NB4 (cell line): ENCODE data around the gene IQGAP3.
A peak's percentile ranks its signal among the peaks of the same experiment; 100 is the strongest.

Source experiments
- DNase-seq: peaks from one replicate; pipeline ENCODE4 v3.0.0; 2010; ENCODE audit warnings: low read depth
- H3K4me3 ChIP-seq: one replicate; pipeline ENCODE4 v1.5.1; 2011; ENCODE audit warnings: mild to moderate bottlenecking, low read depth, low read length, moderate library complexity
- MYC ChIP-seq: IDR thresholded peaks from 2 replicates; pipeline ENCODE4 v1.6.1; 2011; ENCODE audit warnings: low read depth, low read length
- POLR2A ChIP-seq: IDR thresholded peaks from 2 replicates; pipeline ENCODE4 v1.6.1; 2011; ENCODE audit warnings: mild to moderate bottlenecking; ENCODE audit not compliant: insufficient read length; ENCODE audit errors: extremely low read depth
- TF ChIP-seq, protein P1 (sequence below): IDR thresholded peaks from one replicate; pipeline ENCODE4 v1.5.1; 2012; ENCODE audit warnings: low read depth, low read length
- TF ChIP-seq, protein P2 (sequence below): IDR thresholded peaks from 2 replicates; pipeline ENCODE4 v1.6.1; 2011; ENCODE audit warnings: low read depth, low read length

The IQGAP3 gene

DNA sequence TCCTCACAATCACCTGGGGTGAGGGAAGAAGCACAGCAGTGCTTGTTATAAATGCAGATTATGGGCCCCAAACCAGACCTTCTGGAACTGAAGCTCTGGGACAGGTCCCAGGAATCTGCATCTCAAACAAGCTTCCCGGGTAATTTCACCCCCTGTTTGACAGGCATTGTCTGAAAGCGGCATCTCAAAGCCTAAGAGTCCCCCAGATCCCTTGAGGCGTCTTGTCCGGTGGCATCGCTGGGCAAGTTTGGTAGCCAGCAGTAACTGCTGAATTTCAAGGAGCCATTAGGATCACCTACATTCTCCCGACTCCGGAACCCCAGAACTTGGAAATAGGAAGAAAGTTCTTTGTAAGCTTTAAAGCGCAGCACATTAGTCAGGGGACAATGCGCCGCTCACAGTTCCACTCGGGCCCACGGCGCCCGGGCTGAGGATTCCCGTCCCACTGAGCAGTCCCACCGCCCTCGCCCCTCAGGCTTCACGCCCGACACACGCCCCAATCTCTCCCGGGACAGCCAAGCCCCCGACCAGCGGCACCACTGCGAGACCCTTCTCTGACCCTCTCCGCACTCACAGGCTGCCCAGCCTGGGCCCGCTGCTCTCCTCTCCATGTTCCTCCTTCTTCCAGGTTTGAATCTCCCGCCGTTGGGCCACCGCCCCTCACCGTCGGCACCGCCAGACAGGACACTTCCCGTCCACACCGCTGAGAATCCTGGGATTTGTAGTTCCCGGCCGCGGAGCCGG, at the start of gene IQGAP3:
Gene IQGAP3 (minus strand): TSS at position 647 of the 744 bp plus-strand sequence. CDS start 36 bp downstream, at position 611.
- peak within 1 kb of the TSS; percentile 73 for H3K4me3 ChIP-seq
- peak; percentile 78 for DNase-seq
- TF ChIP-seq POLR2A (peak; percentile 19), MYC (no peak; the same call in 1 of the 2 replicates)
- TF ChIP-seq, protein P1, sequence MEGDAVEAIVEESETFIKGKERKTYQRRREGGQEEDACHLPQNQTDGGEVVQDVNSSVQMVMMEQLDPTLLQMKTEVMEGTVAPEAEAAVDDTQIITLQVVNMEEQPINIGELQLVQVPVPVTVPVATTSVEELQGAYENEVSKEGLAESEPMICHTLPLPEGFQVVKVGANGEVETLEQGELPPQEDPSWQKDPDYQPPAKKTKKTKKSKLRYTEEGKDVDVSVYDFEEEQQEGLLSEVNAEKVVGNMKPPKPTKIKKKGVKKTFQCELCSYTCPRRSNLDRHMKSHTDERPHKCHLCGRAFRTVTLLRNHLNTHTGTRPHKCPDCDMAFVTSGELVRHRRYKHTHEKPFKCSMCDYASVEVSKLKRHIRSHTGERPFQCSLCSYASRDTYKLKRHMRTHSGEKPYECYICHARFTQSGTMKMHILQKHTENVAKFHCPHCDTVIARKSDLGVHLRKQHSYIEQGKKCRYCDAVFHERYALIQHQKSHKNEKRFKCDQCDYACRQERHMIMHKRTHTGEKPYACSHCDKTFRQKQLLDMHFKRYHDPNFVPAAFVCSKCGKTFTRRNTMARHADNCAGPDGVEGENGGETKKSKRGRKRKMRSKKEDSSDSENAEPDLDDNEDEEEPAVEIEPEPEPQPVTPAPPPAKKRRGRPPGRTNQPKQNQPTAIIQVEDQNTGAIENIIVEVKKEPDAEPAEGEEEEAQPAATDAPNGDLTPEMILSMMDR = no peak
- TF ChIP-seq, protein P2, sequence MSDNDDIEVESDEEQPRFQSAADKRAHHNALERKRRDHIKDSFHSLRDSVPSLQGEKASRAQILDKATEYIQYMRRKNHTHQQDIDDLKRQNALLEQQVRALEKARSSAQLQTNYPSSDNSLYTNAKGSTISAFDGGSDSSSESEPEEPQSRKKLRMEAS = peak; percentile 48; the same call in 1 of the 2 replicates

GRCh38 chr1:156619582-156619955, 47.2 kb upstream of the IQGAP3 start:
- TF ChIP-seq MYC (no peak), POLR2A (no peak)
- TF ChIP-seq, protein P2 = no peak
- TF ChIP-seq, protein P1 = no peak
- no peak for DNase-seq

GRCh38 chr1:156618853-156619581, 46.7 kb upstream of the IQGAP3 start, which contains the start of gene HAPLN2:
HAPLN2 (plus strand) TSS chr1:156619415; CDS start chr1:156623491, 4,076 bp downstream.
- DNase-seq = peak; percentile 35
- TF ChIP-seq, protein P1 = peak; percentile 72
- no peak for TF ChIP-seq POLR2A
- no peak within 1 kb of the TSS for H3K4me3 ChIP-seq

More at GRCh38 chr1:156619582-156619955, 47.2 kb upstream of the IQGAP3 start:
- H3K4me3 ChIP-seq = no peak overlapping the region

DNA sequence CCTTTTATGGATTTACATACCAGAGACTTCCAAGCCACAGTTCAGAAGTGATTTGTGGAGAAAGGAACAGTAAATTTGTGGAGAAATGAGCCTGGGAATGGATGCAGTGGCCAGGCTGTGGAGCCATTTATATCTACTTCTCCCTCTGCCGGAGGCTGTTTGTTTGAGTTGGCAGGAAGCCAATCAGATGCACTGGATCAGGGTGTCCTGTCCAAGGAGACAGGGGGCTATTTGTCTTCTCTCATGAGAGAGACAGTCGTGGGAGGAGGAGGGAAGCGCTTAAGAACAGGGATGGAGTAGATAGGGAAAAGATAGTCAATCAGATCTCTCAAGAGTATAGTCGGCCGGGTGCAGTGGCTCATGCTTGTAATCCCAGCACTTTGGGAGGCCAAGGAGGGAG, 44.1 kb upstream of the IQGAP3 start:
- no peak for DNase-seq
- TF ChIP-seq, protein P1 = no peak
- TF ChIP-seq, protein P2 = no peak
- TF ChIP-seq POLR2A (no peak), MYC (no peak)
- no peak overlapping the region for H3K4me3 ChIP-seq

DNA sequence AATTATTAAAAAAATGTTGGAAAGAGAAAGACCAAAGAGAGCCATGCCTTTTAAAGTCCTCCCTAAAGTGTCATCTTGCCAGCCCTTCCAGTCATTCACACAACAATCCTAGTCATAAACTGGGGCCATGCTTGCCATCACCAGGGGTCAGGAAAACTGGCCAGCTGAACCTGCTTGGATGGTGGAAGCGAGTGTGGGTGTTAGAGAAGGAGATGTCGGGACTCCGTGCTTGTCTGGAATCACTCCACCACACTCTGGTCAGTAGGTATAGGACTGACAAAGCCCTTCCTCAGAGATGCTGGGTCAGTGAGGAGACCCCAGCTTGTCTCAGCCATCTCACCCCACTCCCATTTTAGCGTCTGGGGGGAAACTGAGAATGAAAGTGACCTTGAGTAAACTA, 43.6 kb upstream of the IQGAP3 start:
- TF ChIP-seq POLR2A (no peak), MYC (no peak)
- TF ChIP-seq, protein P1 = no peak
- TF ChIP-seq, protein P2 = no peak
- no peak for DNase-seq
- no peak overlapping the region for H3K4me3 ChIP-seq
